Activated CD4-positive, alpha-beta T cell treated with anti-CD3 and anti-CD28 coated beads, Interleukin-2, amount 50 U/mL, for 48 hours (primary cell): Measurements from ENCODE around the gene TSR3.
A peak's percentile ranks its signal among the peaks of the same experiment; 100 is the strongest.

ENCODE experiments used
- DNase-seq, 2 experiments: peaks; one replicate each; pipeline ENCODE4 v3.0.0-alpha.2; 2020

TSR3 gene

DNA sequence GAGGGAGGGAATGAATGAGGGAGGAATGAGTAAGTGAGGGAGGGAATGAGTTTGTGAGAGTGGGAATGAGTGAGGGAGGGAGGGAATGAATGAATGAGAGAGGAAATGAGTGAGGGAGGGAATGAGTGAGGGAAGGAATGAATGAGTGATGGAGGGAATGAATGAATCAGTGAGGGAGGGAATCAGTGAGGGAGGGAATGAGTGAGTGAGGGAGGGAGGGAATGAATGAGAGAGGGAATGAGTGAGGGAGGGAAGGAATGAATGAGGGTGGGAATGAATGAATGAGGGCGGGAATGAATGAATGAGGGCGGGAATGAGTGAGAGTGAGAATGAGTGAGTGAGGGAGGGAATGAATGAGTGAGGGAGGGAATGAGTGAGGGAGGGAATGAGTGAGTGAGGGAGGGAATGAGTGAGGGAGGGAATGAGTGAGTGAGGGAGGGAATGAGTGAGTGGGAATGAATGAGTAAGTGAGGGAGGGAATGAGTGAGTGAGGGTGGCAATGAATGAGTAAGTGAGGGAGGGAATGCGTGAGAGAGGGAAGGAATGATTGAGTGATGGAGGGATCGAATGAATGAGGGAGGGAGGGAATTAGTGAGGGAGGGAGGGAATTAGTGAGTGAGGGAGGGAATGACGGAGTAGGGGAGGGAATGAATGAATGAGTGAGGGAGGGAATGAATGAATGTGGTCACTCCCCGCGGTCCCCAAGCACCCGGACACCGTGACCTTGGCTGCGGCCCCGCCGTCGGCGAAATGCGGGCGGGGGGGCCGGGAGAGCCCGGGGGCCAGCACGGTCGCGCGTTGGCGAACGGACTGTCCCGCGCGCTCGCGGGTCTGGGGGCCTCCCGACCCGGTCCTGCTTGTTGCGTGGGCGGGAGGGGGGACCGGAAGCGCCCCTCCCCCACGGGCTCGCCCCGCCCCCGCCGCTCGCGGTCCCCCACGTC, 43.4 kb downstream of the TSR3 start:
- no peak for DNase-seq

GRCh38 chr16:1306334-1306733, 45.3 kb downstream of the TSR3 start:
- DNase-seq: no peak

DNA sequence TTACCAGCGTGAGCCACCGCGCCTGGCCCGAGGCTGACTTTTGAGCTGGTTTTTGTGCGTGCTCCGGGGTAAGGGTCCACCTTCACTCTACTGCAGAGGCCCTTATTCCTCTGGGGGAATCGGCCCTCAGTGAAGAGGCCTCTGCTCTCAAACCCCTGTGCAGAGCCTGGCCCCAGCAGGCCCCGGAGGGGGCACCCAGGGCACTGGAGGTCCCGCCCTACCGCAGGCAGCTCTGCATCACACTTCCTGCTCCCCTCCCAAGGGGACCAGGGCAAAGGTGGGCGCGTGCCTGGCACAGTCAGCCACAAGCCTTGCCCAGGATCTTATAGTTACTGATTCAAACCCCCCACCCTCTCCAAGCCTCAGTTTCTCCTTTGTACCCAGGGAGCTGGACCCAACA, 45.9 kb downstream of the TSR3 start:
- no peak for DNase-seq

GRCh38 chr16:1301562-1301961, 50.1 kb downstream of the TSR3 start:
- no peak for DNase-seq

DNA sequence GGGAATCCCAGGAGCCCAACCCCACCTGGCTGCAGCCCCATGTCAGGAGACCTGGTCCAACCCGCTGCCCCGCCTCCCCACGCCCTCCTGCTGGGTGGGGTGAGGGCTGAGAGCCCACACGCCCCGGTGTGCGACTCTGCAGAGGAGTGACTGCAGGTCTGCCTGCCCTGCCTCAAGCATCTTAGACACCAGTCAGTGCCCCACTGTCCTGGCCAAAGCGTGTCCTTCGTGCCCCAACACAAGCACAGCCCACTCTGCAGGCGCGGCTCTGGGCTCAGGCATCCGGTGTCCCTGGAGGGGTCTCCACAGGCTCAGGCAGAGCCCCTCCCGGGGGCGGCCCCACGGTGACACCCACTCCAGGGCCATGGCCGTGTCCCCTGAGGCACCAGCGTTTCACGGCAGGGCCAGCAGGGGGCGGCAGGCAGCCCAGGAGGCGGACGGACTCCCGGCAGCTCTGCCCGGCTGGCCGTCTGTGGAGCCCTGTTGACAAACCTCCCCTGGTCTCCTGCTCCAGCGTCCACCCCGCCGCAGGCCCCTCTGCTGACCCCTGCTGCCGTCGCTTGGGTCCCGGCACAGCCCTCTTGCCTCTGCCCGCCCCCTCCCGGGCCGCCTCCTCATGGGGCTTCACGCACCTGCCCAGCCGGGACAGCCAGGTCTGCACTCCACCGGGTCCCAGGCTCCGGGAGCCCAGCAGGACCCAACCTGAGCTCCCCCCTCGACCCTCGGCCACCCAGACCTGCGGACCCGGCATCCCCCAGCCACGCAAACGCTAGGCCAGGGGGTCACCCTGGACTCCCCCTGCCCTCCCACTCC, 50.8 kb downstream of the TSR3 start:
- DNase-seq: peak; percentile 82 to 84

- DNase-seq: no peak
These were observed 51.8 kb downstream of the TSR3 start for GRCh38 chr16:1299868-1300203.
